GM21381 (cell line): ENCODE measurements around the gene SP8.

Experiments
- ATAC-seq: cut with Tn5 transposase; IDR thresholded peaks from one replicate; pipeline ENCODE4 v1.9.1; 2021; ENCODE audit warnings: mild to moderate bottlenecking, moderate library complexity; ENCODE audit not compliant: unreplicated experiment

SP8 gene

DNA sequence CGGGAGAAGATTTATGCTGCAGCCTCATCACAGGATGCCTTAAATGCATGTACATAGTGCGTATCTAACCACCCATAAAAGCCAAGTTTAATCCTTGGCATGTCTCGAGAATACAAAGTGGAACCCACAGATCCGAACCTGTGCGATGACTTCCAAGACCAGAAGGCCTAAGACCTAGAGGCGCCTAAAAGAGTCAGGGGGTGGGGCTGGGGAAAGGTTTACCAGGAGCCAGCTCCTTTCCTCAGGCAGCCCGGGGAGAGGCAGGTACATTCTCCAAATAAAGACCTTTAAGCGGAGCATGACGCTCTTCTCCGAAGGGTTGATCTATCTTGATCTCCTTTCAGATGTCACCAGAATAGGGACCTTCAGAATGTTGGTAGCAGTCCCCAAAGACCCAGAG is 9.7 kb downstream of the SP8 start:
- no peak for ATAC-seq

DNA sequence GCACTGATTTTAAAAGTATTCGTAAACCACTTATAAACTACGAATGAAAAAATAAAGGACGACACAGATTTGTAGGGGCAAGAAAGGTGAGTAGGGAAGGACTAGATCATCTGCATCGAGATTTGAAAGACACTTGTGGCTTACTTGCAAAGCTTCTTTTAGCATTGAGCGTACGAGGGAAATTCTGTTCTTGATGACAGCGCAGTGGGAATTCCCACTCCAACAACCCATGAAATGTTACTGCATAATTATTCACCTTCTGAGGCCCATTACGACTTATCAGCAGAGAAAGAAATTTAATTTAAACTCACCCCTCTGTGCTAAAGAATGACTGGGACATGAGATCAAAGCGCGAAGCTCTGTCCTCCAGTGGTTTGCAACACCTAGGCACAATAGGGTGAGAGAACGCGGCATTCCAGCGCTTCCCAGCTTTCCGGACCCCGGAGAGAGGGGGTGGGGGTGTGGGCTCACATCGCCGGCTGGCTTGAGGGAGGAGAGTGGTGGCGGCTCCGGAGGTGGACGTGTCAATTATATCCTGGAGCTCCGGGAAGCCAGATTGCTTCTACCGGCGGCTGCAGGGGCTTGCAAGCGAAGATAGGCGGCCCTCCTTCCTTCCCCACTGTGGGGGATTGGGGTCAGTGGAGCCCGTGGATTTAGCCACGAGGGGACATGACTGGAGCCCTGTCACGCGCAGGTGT is 10.3 kb downstream of the SP8 start:
- no peak for ATAC-seq

DNA sequence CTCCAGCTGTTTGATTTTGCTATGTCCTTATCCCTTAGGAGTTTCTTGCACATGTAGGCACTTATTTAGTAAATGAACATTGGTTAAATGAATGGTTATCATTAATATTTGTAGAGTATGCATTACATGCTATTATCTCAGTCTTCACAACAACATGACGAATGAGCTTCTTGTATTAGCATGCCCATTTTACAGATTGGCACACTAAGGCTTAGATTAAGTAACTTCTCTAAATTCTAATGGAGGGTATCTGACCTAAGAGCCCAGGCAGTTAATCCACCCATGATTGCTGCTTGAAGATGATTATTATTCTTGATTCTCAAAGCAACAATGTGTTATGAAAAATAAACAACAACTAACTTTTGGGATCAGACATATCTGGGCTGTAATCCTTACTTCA is 32.7 kb downstream of the SP8 start:
- ATAC-seq: no peak

DNA sequence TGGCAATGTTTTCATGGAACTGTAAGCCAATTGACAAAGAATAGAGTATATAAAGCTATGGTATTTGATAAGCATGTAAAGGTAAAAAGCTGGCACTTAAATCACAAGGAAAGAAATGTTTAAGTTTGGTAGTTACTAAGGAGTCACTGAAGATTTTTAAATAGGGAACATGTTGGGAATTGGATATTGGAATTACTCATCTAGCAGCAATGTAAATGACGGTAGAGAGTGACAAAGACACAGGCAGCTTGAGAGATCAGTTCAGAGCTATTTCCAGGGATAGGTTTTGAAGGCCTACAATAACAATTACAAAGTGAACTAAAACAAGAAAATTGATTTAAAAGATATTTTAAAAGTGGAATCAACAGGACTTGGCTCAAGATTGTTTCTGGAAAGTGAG is 36.8 kb downstream of the SP8 start:
- no peak for ATAC-seq

DNA sequence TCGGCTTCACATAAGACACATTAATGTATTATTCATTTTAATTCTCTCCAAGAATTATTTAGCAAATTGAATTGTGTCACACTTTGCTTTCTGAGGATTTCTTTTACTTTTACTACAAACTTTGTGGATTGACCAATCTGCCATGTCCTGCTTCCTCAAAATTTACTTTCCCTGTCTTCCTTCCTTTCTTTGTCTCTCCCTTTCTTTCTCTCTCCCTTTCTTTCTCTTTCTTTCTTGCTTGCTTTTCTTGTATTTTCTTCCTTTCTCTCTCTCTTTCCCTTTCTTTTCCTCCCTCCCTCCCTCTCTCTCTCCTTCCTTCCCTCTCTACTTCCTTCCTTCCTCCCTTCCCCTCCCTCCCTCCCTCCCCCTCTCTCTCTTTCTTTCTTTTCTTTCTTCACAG is 37.8 kb downstream of the SP8 start:
- ATAC-seq: no peak

DNA sequence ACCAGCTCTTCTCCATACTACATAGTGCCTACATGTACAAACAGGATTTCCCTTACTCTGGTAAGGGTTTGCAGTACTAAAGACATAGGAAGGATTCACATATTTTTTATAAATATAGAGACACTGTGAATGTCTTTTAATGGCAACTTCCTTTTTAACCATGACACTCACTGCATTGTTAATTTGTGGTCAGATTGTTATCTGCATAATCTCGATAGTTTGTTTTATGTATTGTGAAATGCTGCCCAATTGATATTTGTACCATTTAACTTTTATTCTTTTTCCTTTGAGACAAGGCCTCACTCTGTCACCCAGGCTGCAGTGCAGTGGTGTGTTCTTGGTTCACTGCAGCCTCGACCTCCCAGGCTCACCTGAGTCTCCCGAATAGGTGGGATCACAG is 39.7 kb downstream of the SP8 start:
- ATAC-seq: no peak

DNA sequence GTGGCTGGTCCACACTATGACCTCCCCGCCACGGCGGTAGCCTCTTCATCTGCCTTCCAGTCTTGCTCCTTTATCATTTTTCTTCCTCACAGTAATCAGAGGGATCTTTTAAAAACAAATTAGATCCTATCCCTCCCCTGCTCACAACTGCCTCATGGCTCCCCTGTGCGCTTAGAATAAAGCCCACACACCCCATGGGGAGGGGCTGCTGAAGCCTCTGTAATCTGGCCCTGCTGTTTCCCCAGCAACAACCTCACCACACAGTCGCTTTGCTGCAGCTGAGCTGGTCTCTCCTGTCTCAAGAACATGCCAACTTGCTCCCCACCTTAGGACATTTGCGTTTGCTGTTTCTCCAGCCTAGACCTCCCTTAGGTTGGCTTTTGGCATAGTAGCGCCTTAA is 41.0 kb downstream of the SP8 start:
- no peak for ATAC-seq

DNA sequence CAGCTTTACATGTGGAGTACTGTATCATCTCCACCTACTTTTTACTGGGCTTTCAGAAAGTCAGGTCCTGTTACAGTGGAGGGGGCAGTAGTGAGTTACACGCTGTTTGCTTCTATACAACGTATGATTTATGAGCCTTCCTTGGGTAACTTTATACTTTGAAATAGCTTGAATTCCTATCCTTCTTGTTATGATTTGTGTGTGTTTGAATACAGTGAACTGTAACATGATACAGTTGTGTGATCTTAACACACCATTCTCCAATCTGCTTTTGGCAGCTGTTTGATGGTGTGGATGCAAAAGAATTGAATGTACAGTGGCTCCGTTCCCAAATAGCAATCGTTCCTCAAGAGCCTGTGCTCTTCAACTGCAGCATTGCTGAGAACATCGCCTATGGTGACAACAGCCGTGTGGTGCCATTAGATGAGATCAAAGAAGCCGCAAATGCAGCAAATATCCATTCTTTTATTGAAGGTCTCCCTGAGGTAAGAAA is 41.7 kb downstream of the SP8 start:
- ATAC-seq: no peak

DNA sequence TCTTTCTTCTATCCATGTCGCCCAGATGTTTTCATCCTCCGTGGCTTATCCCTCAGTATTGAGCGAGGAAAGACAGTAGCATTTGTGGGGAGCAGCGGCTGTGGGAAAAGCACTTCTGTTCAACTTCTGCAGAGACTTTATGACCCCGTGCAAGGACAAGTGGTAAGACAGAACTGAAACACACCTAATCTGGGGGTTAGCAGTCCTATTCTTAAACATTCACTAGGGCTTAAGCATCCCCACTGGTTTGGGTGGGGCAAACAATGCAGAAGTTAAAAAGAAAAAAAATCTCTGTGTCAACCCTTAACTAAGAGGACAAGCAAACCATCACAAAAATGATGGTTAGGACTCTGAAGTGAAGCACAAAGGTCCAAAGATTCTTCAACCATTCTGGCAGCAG is 43.8 kb downstream of the SP8 start:
- ATAC-seq: no peak

DNA sequence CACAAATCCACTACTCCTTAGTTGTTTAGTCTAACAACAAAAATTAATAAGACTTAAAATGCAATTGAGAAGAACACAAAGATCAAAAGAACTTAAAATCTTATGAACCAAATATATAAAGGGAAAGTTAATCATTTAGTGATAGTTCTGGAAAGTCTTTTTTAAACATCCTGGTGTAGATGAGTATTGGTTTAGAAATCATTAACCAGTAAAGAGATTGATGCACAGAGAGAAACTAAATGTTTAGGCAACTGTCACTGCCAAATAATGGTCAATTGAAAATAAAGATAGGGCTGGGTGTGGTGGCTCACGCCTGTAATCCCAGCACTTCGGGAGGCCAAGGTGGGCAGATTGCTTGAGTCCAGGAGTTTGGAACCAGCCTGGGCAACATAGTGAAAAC is 44.9 kb downstream of the SP8 start:
- ATAC-seq: no peak

DNA sequence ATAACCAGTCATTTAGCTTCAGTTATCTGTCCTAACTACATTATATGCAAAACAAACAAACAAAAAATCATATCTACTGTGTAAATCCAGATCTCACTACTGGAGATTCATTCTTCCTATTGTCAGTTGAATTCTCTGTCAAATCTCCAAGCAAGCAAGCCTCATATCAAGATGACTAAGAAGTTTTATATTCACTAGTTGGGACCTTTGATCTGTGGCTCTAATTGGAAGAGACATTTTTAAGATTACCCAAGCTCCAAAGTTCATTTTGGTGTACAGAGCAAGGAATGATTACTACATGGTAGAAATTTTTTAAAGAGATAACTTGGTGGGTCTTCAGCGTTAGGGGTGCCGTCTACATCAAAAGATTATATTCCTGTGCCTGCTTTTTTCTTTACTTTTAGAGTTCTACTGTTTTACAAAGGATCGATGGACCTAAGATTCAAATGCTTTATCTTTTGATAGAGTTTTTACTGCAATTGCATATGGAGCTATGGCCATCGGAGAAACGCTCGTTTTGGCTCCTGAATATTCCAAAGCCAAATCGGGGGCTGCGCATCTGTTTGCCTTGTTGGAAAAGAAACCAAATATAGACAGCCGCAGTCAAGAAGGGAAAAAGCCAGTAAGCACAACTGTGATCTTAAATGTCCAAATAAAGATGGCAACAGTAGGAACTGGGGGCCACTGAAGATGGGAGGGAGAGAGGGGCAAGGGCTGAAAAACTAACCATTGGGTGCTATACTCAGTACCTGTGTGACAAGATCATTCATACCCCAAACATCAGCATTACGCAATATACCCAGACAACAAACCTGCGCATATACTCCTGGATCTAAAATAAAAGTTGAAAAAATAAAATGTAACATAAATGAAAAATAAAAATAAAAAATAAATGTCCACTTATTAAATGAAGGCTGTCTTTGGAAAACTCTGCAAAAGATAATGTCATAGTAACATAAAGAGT is 47.9 kb downstream of the SP8 start:
- peak; percentile 10 for ATAC-seq

DNA sequence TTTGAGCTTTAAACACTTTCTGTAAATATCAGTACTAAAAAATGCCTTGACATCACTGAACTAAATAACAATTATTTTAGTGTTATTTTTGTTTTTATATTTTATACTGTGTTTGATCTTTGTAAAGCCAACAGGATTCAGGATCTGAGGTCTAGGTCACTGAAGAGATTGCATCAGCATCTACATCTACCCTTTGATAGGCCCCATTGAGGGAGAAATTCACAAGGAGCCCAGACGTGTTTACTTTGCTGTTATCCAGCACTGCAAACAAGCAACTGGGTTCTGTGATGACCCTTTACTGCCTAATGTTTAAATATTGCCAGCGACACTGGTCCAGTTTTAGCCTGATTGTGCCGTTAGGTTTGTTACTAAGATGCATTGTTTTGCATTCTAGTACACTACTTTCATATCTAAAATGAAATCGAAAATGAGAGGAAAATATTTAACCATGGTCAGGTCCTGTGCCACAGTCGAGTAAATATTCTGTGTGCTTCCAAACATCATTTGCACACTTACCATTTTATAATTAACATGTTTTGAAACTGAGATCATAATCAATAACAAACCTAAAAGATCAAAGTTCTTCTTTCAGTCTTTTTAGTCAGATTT is 48.7 kb downstream of the SP8 start:
- ATAC-seq: peak; percentile 73

DNA sequence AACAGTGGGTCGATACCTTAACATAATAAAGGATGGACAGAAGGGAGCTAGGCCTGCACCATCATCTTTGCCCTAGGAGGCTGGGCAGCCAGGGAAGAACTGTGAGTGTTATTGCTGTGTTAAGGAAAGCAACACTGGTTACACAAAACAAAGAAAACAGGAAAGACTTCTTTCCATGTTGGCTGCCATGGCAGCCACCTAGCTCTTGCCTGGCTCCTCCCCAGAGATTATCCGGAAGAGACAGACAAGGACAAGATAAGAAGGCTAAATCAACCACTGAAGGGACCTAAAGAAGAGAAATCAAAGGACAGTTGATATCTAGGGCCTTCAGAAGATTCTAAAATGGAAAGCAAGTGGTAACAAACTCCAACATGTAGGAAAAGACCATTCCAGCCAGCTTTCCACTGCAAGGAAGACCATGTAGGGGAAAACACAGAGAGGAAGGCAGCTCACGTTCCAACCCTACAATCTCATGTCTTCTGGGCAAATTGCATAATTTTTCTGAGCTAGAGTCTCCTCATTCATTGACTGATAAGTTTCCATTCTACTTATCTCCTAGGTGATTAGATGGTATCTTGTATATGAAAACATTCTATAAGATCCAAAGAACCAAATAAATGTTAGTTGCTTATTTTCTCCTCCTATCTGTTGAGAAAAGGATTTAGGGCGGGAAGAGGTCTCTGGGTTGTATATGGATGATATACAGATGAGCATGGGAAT is 51.2 kb downstream of the SP8 start:
- no peak for ATAC-seq
